GM18508 (cell line): ENCODE data around the gene ANAPC15.
"Not testable (repeated sequence)": the region's sequence is repeated elsewhere in the genome, so short reads cannot be mapped to it uniquely, and the experiment has no call there.

Experiments
- ATAC-seq: cut with Tn5 transposase; IDR thresholded peaks from one replicate; pipeline ENCODE4 v1.9.1; 2021; ENCODE audit warnings: moderate number of reproducible peaks; ENCODE audit not compliant: insufficient read depth, unreplicated experiment

ANAPC15 gene

GRCh38 chr11:72112143-72112977 lies at the start of gene ANAPC15:
TSS of gene ANAPC15 (minus strand) at chr11:72112695. CDS start at chr11:72111276, 1,419 bp downstream.
- ATAC-seq = peak; percentile 62

GRCh38 chr11:72160319-72160718 lies 47.8 kb upstream of the ANAPC15 start:
- ATAC-seq = no peak

GRCh38 chr11:72157131-72157530 lies 44.6 kb upstream of the ANAPC15 start:
- ATAC-seq = no peak

- no peak for ATAC-seq
Observed at GRCh38 chr11:72155751-72156150, 43.3 kb upstream of the ANAPC15 start.

GRCh38 chr11:72154816-72155215 lies 42.3 kb upstream of the ANAPC15 start:
- no peak for ATAC-seq

GRCh38 chr11:72153874-72154273 lies 41.4 kb upstream of the ANAPC15 start:
- not testable (repeated sequence) for ATAC-seq

GRCh38 chr11:72150882-72151281 lies 38.4 kb upstream of the ANAPC15 start:
- no peak for ATAC-seq

GRCh38 chr11:72146625-72147024 lies 34.1 kb upstream of the ANAPC15 start:
- no peak for ATAC-seq

- ATAC-seq = no peak
Observed at GRCh38 chr11:72144807-72145565, 32.5 kb upstream of the ANAPC15 start.

- ATAC-seq = not testable (repeated sequence)
Observed at GRCh38 chr11:72142543-72142942, 30.0 kb upstream of the ANAPC15 start.

GRCh38 chr11:72142086-72142485 lies 29.6 kb upstream of the ANAPC15 start:
- not testable (repeated sequence) for ATAC-seq

- no peak for ATAC-seq
Observed at GRCh38 chr11:72141066-72141465, 28.6 kb upstream of the ANAPC15 start.

- ATAC-seq = no peak
Observed at GRCh38 chr11:72140661-72141060, 28.2 kb upstream of the ANAPC15 start.

GRCh38 chr11:72139500-72139899 lies 27.0 kb upstream of the ANAPC15 start:
- no peak for ATAC-seq

GRCh38 chr11:72138821-72139390 lies 26.4 kb upstream of the ANAPC15 start:
- no peak for ATAC-seq

- no peak for ATAC-seq
Observed at GRCh38 chr11:72136684-72137262, 24.3 kb upstream of the ANAPC15 start.

GRCh38 chr11:72135891-72136683 lies 23.6 kb upstream of the ANAPC15 start:
- no peak for ATAC-seq

- not testable (repeated sequence) for ATAC-seq
Observed at GRCh38 chr11:72135473-72135872, 23.0 kb upstream of the ANAPC15 start, which contains the start of gene FOLR3. TSS of gene FOLR3 (plus strand) at chr11:72135725. CDS start at chr11:72135953, 228 bp downstream.

- ATAC-seq = no peak
Observed at GRCh38 chr11:72132646-72133045, 20.2 kb upstream of the ANAPC15 start.

- no peak for ATAC-seq
Observed at GRCh38 chr11:72129381-72129780, 16.9 kb upstream of the ANAPC15 start.
